Thyroid gland (tissue), 4 donors: ENCODE results near the gene CCDC68. TPM values are rescaled to one million over a fixed set of nuclear protein-coding genes. Genes with fewer than 3 reads are reported as not detected.

Source experiments
- DNase-seq, 2 donors: peaks; one replicate each; pipeline ENCODE4 v3.0.0-alpha.2; 2019
- H3K27ac ChIP-seq, 3 donors: fragments of 200-600 bp; sonication (generic); 1 replicate in 2 of 3; 2 replicates in 1 of 3; pipeline ENCODE4 v1.5.1; 2016 to 2019; ENCODE audit warnings: mild to moderate bottlenecking in 1 of 3, moderate library complexity in 1 of 3
- H3K27me3 ChIP-seq: fragments of 200-600 bp; sonication (generic); one replicate; pipeline ENCODE4 v1.5.1; 2019
- H3K36me3 ChIP-seq, 2 donors: fragments of 200-600 bp; sonication (generic); one replicate each; pipeline ENCODE4 v1.5.1; 2016 to 2019
- H3K4me1 ChIP-seq, 2 donors: fragments of 200-600 bp; sonication (generic); one replicate each; pipeline ENCODE4 v1.5.1; 2017 to 2019
- H3K4me3 ChIP-seq, 3 donors: fragments of 200-600 bp; sonication (generic); replicated peaks in 1 of 3; 1 replicate in 2 of 3; 2 replicates in 1 of 3; pipeline ENCODE4 v1.5.1; 2016; ENCODE audit warnings: mild to moderate bottlenecking in 1 of 3
- H3K9me3 ChIP-seq: fragments of 200-600 bp; sonication (generic); one replicate; pipeline ENCODE4 v1.5.1; 2017
- POLR2A ChIP-seq, 2 donors: fragments of 450-650 bp; IDR thresholded peaks; one replicate each; pipeline ENCODE4 v1.6.1; 2017; ENCODE audit warnings: antibody characterized with exemption in 2 of 2, mild to moderate bottlenecking in 2 of 2, moderate library complexity in 1 of 2
- WGBS, 2 donors: methylation state at CpG; one replicate each; pipeline ENCODE4 v1.1.5; 2017; 5-methylcytosine and 5-hydroxymethylcytosine counted together
- intact Hi-C: fragments of 100-400 bp; cut with DNase I; formaldehyde crosslinking; loops from one replicate; pipeline ENCODE4 v1.15.1; 2023
- total RNA-seq, 4 donors: library from RNA; depleted of rRNA; stranded (reverse); fragments of >200 nt; gene quantifications; one replicate each; pipeline ENCODE4 v1.2.3, GENCODE V29; 2016
- TF ChIP-seq, protein P1 (sequence below), 6 experiments: fragments of 200-600 bp in 3 of 6; fragments of 450-650 bp in 3 of 6; sonication (generic) in 3 of 6; IDR thresholded peaks; one replicate each; pipeline ENCODE4 v1.5.1; 2016 to 2019; ENCODE audit warnings: antibody characterized with exemption in 6 of 6, mild to moderate bottlenecking in 2 of 6, inconsistent platforms in 1 of 6, moderate library complexity in 1 of 6

CCDC68 gene
- total RNA-seq, 4 donors from 2014 or later = 1.4 to 16.2 (median 3.4) TPM

- Histone ChIP-seq H3K4me3 (no peak overlapping the region), H3K4me1 (peaks cover 10 to 14% of the 10 kb centered on the region in 2 donors), H3K27ac (no peak overlapping the region), H3K27me3 (no peaks in the 10 kb centered on the region), H3K9me3 (no peaks in the 10 kb centered on the region), H3K36me3 (no peaks in the 10 kb centered on the region)
- TF ChIP-seq, protein P1, sequence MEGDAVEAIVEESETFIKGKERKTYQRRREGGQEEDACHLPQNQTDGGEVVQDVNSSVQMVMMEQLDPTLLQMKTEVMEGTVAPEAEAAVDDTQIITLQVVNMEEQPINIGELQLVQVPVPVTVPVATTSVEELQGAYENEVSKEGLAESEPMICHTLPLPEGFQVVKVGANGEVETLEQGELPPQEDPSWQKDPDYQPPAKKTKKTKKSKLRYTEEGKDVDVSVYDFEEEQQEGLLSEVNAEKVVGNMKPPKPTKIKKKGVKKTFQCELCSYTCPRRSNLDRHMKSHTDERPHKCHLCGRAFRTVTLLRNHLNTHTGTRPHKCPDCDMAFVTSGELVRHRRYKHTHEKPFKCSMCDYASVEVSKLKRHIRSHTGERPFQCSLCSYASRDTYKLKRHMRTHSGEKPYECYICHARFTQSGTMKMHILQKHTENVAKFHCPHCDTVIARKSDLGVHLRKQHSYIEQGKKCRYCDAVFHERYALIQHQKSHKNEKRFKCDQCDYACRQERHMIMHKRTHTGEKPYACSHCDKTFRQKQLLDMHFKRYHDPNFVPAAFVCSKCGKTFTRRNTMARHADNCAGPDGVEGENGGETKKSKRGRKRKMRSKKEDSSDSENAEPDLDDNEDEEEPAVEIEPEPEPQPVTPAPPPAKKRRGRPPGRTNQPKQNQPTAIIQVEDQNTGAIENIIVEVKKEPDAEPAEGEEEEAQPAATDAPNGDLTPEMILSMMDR (IDR thresholded peaks at IDR 0.05) = no peak
- no peak for TF ChIP-seq POLR2A (IDR thresholded peaks at IDR 0.05)
- intact Hi-C loops = no loop called here
- no peak for DNase-seq
- 70 to 80% methylated on average over 2 of the region's 2 CpGs for WGBS, 2 donors
Measured at GRCh38 chr18:54957296-54957832, 1.9 kb downstream of the CCDC68 start.

DNA sequence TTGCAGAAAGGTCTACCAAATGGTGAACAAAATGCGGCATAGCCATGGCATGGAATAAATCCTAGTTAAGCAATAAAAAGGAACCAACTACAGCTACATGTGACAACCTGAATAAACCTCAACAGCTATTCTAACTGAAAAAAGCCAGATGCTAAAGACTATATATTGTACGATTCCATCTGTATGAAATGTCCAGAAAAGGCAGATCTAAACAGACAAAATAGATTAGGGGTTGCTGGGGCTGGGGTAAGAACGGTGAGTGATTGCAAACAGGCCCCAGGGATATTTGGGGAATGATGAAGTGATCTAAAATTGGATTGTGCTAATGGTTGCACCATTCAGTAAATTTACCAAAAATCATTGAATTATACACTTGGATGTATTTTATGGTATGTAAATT lies 2.8 kb downstream of the CCDC68 start:
- no peak for DNase-seq

GRCh38 chr18:54952026-54952425 lies 7.2 kb downstream of the CCDC68 start:
- H3K27ac ChIP-seq = no peak overlapping the region
- intact Hi-C loops = no loop called here
- H3K9me3 ChIP-seq = no peaks in the 10 kb centered on the region
- no peaks in the 10 kb centered on the region for H3K27me3 ChIP-seq
- H3K4me1 ChIP-seq = peaks cover 0 to 3% of the 10 kb centered on the region in 2 donors
- H3K36me3 ChIP-seq = no peaks in the 10 kb centered on the region
- TF ChIP-seq, protein P1 (IDR thresholded peaks at IDR 0.05) = no peak
- TF ChIP-seq POLR2A (IDR thresholded peaks at IDR 0.05) = no peak
- no peak for DNase-seq
- no peak overlapping the region for H3K4me3 ChIP-seq

More for the DNA sequence above, 2.8 kb downstream of the CCDC68 start:
- Histone ChIP-seq H3K36me3 (no peaks in the 10 kb centered on the region), H3K4me3 (no peak overlapping the region), H3K9me3 (no peaks in the 10 kb centered on the region), H3K27me3 (no peaks in the 10 kb centered on the region), H3K4me1 (peaks cover 10 to 14% of the 10 kb centered on the region in 2 donors), H3K27ac (no peak overlapping the region)
- WGBS, 2 donors = 92 to 95% methylated on average over 3 of the region's 3 CpGs
- intact Hi-C loops = no loop called here
- TF ChIP-seq POLR2A (IDR thresholded peaks at IDR 0.05) = no peak
- TF ChIP-seq, protein P1 (IDR thresholded peaks at IDR 0.05) = no peak

- Histone ChIP-seq H3K4me1 (peaks cover 0 to 5% of the 10 kb centered on the region in 2 donors), H3K27me3 (no peaks in the 10 kb centered on the region), H3K36me3 (no peaks in the 10 kb centered on the region), H3K9me3 (no peaks in the 10 kb centered on the region), H3K27ac (no peak overlapping the region), H3K4me3 (no peak overlapping the region)
- DNase-seq = no peak
- no peak for TF ChIP-seq POLR2A (IDR thresholded peaks at IDR 0.05)
- TF ChIP-seq, protein P1 (IDR thresholded peaks at IDR 0.05) = no peak
- WGBS, 2 donors = 78 to 86% methylated on average over 7 of the region's 7 CpGs
- intact Hi-C loops = no loop called here
Measured at GRCh38 chr18:54950221-54950620, 9.0 kb downstream of the CCDC68 start.

DNA sequence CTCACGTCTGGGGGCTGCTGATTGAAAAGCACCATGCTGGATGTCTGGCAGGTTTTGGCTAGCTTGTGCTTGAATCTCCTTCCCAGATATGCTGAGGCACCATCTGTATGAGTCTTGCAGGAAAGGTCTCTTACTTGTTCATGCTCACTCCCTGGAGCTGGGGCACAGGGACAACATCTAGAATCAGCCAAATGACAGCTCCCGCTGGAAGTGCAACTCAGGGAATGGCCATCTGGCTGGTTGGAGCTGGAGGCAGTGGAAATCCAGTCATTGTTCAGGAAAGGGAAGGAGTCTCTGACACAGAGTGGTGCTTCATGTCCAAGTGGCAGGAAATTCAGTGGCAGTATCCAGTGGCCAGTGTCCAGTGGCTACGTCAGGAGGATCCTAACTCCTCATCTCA lies 9.7 kb downstream of the CCDC68 start:
- intact Hi-C loops = no loop called here
- no peak for TF ChIP-seq POLR2A (IDR thresholded peaks at IDR 0.05)
- TF ChIP-seq, protein P1 (IDR thresholded peaks at IDR 0.05) = no peak
- Histone ChIP-seq H3K4me3 (no peak overlapping the region), H3K27ac (no peak overlapping the region), H3K9me3 (no peaks in the 10 kb centered on the region), H3K36me3 (no peaks in the 10 kb centered on the region), H3K27me3 (no peaks in the 10 kb centered on the region), H3K4me1 (peaks cover 0 to 5% of the 10 kb centered on the region in 2 donors)
- no peak for DNase-seq
- 75 to 92% methylated on average over 3 of the region's 3 CpGs for WGBS, 2 donors
